NCI-H2107 (cell line): ENCODE data around the gene HTR2C.
"Not testable (repeated sequence)": the region's sequence is repeated elsewhere in the genome, so short reads cannot be mapped to it uniquely, and the experiment has no call there.

Experiments
- DNase-seq: peaks from one replicate; lab custom pipeline; 2025; lab: John Stamatoyannopoulos, UW

Gene HTR2C

DNA sequence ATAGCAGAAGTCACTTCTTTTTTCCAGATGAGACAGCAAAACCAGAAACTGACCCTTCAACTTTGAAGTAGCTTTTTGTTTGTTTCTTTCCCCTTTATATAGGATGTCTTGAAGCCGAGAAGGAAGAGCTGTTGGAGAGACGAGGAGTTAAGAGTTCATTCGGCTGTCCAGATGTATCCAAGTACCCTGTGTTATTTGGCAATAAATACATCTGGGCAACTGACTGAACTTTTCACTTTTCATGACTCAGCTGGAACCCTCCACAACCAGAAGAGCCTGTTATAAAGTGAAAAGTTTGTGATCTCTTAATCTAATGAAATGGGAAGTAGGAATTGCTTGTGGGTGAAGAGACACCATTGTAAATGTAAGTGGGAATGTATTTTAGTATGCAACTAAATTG, 131.2 kb downstream of the HTR2C start:
- no peak for DNase-seq

- DNase-seq: no peak
Observed at GRCh38 chrX:114717921-114718320, 134.0 kb downstream of the HTR2C start.

DNA sequence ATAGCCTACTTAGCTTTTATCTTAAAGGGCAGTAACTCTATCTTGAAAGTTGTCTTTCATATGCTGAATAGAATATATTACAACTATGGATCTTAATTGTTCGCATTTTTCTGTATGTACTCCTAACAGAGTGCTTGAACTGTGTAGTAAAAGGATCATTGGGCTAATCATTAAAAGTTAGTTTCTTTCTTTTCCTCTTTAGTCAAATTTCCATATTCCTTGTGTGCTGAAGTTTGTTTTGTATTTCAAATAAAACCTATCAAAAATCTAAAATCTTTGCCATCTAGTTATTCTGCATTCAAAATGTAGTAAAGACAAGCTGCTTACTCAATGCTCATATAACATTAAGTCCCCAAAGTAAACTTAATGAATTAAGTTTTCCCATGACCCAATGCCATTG, 182.7 kb downstream of the HTR2C start:
- no peak for DNase-seq

GRCh38 chrX:114774691-114775090, 190.8 kb downstream of the HTR2C start:
- DNase-seq: no peak

DNA sequence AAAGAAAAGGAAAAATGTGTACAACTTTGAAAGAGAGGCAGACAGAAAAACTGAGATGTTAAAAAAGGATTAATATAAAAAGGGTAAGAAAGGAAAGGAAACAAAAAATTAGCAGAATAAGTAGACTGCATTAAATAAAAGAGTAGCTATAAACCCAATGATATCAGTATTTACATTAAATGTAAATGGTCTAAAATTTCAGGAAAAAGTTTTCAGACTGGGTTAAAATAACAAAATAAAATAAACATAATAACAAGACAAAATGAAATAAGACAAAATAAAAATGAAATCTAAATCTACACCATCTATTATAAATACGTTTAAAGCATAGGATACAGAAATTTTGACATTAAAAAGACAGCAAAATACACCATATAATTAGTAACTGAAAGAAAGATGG, 199.0 kb downstream of the HTR2C start:
- no peak for DNase-seq

- no peak for DNase-seq
Observed at GRCh38 chrX:114787061-114787460, 203.2 kb downstream of the HTR2C start.

GRCh38 chrX:114797494-114797893, 213.6 kb downstream of the HTR2C start:
- DNase-seq: no peak

GRCh38 chrX:114798907-114799306, 215.0 kb downstream of the HTR2C start:
- no peak for DNase-seq

GRCh38 chrX:114800719-114801118, 216.8 kb downstream of the HTR2C start:
- no peak for DNase-seq

GRCh38 chrX:114819509-114819908, 235.6 kb downstream of the HTR2C start:
- no peak for DNase-seq

DNA sequence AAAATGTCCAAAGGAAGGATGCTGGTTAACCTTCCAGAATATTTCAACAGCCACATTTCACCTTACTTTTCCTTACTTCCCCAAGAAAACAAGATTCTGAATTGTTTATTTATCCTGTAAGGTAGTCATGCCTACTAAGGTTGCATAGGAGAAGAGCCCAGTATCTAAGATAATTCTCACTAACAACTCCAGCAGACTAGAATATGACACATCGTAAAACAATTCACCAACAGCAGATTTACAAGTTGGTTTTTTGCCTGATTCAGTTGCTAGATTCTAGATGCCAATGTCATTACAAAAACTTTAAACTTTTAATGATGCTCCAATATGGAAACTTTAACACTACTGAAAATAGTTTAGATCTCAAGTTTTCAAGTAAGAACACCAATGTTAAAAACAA, 257.2 kb downstream of the HTR2C start:
- DNase-seq: no peak

- DNase-seq: no peak
Observed at GRCh38 chrX:114842181-114842580, 258.3 kb downstream of the HTR2C start.

GRCh38 chrX:114889481-114889880, 305.6 kb downstream of the HTR2C start:
- DNase-seq: no peak

DNA sequence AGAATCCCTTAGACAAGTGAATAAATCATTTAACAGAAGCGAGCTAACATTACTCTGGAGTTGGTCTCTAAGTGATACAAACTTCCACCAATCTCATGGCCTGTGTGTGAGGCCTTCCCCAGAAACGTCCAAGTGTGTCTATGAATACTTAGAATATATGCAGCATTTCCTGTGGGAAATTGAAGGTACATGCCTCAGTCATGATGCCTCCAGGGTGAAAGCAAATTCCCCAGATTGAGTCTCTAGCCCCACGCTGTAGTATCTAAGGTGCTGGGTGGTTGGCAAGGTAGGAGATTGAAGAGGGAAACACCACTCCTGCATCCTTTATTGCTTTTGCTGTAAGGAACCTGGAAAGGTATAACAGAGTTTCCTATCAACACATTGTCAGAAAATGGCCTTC, 319.7 kb downstream of the HTR2C start:
- DNase-seq: no peak

- no peak for DNase-seq
Observed at GRCh38 chrX:114905251-114905650, 321.4 kb downstream of the HTR2C start.

DNA sequence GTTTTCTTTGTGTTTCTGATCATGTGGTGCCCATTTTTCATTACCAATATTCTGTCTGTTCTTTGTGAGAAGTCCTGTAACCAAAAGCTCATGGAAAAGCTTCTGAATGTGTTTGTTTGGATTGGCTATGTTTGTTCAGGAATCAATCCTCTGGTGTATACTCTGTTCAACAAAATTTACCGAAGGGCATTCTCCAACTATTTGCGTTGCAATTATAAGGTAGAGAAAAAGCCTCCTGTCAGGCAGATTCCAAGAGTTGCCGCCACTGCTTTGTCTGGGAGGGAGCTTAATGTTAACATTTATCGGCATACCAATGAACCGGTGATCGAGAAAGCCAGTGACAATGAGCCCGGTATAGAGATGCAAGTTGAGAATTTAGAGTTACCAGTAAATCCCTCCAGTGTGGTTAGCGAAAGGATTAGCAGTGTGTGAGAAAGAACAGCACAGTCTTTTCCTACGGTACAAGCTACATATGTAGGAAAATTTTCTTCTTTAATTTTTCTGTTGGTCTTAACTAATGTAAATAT, 323.2 kb downstream of the HTR2C start:
- DNase-seq: no peak

DNA sequence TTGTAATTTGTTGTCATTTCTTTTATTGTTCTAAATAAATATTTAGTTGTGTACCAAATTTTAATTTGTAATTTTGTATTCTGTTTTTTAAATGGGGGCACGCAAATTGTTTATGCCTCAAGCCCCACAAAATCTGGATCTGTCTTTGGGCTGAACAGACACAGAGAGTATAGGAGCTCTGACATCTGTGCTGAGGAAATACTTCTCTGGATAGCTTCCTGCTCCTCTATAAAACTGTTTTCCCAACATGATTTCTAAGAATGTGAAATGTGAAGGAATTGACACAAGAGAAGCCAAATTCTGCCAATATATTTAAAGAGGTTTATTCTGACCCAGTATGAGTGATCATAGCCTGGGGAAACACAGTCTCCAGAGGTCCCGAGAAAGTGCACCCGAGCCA, 340.5 kb downstream of the HTR2C start:
- DNase-seq: no peak

- DNase-seq: no peak
Observed at GRCh38 chrX:114924856-114925255, 341.0 kb downstream of the HTR2C start.

DNA sequence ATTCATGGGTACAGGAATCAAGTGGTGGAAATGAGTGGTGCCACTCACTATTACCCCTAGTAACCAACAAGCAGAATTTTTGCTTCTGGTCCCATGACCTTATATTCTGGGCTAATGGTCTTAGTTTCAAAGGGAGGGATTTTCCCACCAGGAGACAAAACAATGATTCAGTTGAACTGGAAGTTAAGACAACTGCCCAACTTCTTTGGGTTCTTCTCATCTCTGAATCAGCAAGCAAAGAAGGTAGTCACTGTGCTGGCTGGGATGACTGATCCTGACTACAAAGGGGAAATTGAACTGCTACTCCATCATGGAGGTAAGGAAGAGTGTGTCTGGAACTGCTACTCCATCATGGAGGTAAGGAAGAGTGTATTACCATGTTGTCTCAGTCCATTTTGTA, 346.3 kb downstream of the HTR2C start:
- no peak for DNase-seq

DNA sequence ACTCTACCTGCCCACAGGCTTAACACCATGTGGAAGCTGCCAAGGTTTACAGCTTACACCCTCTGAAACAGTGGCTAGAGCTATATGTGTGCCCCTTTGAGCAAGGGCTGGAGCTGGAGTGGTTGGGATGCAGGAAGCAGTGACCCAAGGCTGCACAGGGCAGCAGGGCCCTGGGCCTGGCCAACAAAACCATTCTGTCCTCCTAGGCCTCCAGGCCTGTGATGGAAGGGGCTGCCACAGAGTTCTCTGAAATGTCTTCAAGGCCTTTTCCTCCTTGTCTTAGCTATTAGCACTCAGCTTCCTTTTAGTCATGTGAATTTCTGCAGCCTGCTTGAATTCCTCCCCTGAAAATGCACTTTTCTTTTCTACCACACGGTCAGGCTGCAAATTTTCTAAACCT, 348.7 kb downstream of the HTR2C start:
- no peak for DNase-seq

GRCh38 chrX:114933291-114933690, 349.4 kb downstream of the HTR2C start:
- not testable (repeated sequence) for DNase-seq

- not testable (repeated sequence) for DNase-seq
Observed at GRCh38 chrX:114937090-114937489, 353.2 kb downstream of the HTR2C start.

GRCh38 chrX:114952696-114953095, 368.8 kb downstream of the HTR2C start:
- DNase-seq: no peak
